ENCODE results near the gene MAP7D1.

The MAP7D1 gene

DNA sequence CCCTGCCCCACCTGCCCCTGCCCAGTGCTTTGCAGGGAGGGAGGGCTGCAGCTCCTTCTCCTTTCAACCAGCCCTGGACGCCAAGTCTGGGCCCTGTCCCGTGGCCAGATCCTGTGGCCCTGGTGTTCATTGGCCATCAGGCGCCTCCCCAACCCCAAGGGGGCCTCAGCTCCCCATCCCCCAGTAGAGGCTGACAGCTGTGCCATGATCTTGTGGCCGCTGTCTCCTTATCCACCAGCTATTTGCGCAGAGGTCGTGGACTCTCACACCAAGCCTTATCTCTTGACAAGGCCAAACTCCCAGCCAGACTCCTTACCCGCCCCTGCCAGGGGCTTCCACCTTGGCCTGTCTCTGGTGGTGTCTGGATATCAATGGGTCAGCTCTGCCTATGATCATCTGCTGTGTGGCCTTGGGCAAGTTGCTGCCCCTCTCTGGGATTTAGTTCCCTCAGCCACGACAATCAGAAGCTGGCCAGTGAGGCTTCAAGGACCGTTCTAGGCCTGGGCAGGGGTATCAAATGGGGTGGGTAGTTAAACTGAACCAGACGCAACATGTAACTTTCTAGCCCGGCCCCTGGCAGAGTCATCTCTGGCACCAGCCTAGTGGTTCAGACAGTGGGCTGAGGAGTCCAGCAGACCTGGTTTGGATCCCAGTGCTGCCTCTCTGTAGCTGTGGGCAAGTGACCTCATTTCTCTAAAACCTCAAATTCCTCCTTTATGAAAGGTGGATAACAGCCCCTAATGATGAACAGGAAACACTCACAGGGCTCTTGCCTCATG lies 27.6 kb upstream of the MAP7D1 start:
- no peak for DNase-seq

DNA sequence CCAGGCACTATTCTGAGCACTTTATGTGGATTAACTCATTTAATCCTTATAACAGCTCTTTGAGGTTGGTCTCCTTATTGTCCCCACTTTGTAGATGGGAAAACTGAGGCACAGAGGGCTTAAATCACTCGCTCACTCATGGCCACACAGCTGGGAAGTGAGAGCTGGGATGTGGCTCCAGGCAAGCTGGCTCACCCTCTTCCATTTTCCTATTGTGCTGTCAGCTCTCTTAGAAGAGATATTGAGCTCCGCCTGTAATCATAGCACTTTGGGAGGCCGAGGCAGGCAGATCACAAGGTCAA lies 27.1 kb upstream of the MAP7D1 start:
- no peak for DNase-seq

DNA sequence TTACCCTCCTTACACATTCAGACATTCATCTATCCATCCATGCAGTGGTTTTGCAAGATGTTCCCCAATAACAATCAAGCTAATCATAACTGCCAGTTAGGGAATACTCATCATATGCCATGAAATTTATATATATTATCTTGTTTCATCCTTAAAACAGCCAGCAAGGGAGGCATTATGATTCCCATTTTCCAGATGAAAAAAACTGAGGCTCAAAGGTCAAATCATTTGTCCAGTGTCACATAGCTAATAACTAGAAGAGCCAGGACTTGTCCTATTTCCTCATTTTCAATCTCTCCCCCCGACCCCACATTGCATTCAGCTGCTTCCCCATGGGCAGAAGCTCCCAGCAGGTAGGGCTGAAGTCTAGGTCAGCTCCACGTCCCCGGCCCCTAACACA lies 23.9 kb upstream of the MAP7D1 start:
- no peak for DNase-seq

DNA sequence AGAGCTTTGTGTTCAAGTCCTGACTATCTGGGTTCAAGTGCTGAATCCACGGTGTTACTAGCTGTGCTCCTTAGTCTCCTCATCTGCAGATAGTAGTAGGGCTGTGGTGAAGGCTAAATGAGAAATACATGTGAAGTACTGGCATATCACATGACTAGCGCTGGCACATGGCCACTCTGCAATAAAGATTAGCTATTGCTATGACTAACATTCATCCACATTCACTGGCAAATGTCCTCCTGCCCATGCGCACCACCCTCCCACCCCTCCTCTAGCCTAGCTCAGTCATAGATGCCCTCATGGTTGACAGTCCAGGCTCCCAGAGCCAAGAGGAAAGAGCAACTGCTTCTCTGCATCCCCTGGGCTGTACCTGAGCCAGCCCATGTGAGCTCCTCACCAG lies 22.5 kb upstream of the MAP7D1 start:
- DNase-seq: no peak

DNA sequence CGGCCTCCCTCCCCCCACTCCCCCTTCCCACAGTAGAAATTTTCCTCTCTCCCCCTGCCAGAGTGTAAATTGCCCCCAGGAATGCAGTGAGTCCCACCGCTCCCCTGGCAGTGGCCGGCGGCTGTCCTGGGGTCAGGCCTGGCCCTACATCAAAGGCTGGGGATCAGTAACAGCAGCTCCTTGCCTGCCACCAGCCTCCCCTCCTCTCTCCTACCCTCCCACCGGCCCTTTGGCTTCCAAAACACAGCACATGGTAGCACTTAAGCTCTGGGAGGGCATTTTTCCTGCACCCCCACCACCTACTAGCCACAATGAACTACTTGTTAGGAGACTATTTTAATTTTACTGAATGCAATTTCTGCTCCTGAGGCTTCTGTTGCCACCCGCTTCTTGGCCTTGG lies 21.9 kb upstream of the MAP7D1 start:
- DNase-seq: no peak

DNA sequence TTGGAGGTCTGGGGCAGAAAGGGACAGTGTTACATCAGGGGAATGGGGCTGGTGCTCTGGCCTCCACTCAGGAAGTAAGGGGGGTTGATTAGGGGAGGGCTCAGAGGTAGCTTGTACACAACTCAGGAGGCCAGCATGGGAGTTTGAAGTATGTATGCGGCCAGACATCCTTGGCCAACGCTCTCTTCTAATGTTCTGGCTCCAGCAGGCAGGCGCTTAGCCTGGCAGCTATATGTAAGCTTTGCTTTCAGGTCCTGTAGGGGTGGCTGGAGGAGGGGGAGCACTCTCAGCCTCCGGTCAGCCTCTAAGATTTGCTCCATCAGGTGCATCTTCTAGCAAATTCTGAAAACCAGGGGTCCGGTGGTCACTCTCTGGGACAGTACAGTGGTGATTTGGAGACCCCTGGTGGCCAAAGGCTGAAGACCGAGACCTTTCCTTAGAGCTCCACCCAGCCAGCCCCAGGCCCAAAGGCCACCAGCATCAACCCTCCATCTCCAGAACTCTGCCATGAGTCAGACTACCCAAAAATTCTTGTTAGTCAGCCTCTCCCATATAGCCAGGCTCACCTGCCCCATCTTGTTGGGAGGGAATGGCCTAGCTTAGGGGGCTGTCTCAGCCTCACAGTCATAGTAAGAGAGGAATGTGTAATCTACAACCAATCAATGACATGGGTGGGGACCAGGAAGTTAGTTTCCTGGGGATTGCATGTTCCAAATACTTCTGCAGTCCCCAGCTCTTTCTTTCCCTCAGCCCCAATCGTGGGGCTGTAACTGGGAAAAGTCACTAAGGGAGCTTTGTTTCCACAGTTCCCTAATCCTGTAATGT lies 21.2 kb upstream of the MAP7D1 start:
- DNase-seq: no peak

DNA sequence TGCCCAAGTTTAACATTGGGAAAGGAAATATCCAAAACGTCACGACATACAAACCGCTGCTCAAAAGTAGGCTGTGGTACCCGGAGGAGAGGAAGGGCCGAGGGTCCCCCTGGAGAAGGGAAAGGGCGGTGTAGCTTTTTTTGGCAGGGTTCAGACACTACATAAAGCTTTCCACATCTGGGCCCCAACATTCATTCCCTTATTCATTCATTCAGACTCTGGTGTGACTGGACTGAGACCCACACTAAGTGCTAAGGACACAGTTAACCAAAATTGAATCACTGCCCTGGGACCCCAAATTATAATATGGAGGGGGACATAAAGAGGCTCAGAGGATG lies 20.7 kb upstream of the MAP7D1 start:
- DNase-seq: no peak

DNA sequence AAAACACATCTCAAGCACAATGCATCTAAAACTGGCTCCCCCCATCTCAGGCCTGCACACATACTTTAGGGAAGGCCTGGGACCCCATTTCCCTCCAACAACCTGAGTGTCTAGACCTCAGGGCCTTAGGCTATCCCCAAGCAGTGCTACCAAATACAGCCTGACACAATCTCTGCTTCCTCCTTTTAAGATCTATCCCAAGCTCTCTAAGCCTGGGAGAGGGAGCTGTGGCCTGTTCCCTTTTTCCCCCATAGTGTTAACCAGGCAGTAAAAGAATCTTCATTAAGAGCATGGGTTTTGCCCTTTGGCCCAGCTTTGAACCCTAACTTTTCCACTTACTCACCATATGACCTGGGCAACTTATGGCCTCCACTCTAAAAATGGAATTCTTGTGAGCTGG lies 20.2 kb upstream of the MAP7D1 start:
- DNase-seq: no peak

DNA sequence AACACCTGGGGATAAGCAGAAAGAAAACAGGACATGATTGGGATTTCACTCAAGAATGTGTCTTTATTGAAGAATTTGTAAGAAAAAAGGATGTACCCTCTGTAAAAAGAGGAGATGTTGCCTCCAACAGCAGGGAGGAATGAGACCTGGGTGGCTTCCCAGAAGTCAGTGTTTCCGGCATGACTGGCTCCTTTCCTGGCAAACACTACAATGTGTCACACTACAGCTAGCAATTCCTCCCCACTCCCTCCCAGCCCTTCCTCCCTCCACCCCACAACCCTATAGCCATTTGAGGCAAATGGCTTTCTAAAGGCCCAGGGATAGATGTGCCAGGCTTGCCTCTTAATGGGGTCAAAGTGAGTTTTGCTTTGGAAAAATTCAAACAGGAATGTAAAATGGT lies 19.4 kb upstream of the MAP7D1 start:
- DNase-seq: no peak

DNA sequence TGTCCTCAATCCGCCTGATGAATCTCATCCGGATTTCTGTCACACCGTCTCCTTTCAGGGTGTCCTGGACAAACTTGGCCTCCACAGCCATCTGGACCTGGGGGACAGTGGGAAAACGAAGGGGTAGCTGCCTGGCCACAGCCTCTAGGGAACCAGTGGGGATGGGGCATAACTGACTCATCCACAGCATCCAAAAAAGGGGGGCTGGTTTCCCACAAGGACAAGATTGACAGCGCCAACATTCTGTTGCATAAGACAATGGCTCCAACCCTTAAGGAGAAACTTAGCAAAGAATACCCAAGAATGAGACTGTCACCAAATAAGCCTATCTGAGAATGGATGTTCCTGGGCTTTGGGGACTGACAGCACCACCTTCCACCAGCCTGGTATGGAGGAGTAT lies 18.7 kb upstream of the MAP7D1 start:
- no peak for DNase-seq

DNA sequence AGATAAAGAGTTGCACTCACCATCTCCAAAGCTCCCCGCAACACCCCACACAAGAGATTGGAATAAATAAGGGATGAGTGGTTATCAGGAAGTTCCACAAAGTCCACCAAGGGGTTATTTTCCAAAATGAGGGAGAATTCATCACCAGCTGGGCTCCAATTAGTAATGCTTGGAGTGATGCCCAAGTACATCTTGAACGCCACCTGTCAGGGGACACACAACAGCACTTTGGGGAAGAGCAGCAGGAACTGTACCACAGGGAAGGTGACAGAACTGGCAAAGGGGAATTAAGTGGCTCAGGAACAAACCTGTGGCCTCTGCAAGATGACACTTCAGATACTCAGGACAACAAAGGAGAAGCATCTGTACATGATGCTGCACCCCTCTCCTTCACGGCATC lies 18.2 kb upstream of the MAP7D1 start:
- no peak for DNase-seq

DNA sequence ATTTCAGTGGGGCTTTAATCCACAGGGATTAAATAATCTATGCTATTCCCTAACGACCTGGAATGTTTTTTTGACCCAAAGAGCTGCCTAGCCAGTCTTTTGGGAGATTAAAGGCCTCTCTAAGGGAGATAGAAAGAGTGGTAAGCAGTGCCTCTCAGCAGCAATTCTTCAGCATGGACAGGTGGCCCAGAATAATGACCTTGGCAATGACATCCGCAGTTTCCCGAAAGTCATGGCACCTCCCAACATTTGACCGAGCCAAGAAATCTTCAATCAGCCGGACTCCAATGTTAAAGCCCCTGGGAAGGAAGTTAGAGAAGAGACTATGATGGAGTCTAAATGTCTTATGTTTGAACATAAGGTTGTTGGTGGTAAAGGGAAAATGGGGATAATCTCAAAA lies 16.4 kb upstream of the MAP7D1 start:
- no peak for DNase-seq

DNA sequence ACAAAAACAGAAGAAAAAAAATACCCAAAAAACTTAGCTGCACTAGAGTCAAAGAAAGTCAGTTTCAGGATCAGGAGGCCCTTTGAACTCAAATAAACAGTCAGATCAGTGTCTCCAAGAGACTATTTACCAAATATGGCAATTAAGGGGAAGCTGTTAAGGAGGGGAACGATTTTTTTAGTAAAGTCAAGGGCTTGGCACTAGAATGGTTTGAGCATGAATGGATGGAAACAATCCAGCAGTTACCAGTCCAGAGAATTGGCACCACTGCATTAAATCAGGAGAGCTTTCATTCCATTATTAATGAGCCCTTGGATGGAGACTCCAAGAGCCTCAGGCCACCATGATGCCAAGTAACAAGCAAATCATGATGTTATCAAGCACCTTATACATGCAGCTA lies 13.8 kb upstream of the MAP7D1 start:
- DNase-seq: no peak

DNA sequence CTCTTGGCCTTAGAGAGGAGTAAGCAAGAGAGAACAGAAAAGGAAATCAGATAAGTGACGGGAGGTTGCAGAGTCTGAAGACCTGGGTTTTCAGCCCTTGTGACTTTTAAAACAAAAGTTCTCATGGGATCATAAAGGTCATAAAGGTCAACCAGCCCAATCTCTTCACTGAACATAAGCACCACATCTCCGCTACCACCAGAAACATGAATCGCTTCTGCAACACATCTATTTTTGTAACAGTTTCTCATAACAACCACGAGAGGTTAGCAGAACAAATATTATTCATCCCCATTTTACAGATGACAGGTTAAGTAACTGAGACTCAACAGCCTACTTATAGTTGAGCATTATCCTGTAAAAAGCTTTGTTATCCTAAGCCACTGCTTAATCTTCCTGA lies 12.5 kb upstream of the MAP7D1 start:
- DNase-seq: no peak

DNA sequence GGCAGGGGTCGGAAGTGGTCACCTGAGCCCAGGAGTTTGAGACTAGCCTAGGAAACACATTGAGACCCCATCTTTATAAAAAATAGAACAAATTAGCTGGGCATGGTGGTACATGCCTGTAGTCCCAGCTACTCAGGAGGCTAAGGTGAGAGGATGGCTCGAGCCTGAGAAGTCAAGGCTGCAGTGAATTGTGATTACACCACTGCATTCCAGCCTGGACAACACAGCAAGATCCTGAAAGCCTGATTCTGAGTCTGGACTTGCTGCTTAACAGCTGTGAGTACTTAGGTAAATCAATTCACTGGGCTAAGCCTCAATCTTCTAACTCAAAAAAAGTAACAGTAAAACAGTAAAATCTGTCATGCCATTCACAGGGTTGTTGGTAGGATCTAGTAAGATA lies 11.5 kb upstream of the MAP7D1 start:
- DNase-seq: no peak

DNA sequence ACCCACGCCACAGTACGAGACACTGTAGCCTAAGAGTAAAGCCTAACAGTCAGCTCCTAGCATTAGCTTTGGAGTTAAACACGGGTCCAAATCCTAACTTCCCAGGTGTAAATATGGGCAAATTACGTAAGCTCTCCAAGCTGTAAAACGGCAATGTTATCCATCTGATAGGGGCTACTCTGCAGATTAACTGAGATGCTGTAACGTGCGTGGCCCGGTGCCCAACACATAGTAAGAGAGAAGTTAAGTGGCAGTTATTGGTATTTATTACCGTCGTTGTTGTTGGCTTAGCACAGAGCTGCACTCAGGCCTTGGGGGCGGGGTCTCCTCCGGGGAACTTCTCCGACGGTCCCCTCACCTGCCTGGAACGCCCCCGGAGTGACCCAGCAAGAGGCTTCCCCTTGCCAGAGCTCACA lies 7.1 kb upstream of the MAP7D1 start:
- no peak for DNase-seq

DNA sequence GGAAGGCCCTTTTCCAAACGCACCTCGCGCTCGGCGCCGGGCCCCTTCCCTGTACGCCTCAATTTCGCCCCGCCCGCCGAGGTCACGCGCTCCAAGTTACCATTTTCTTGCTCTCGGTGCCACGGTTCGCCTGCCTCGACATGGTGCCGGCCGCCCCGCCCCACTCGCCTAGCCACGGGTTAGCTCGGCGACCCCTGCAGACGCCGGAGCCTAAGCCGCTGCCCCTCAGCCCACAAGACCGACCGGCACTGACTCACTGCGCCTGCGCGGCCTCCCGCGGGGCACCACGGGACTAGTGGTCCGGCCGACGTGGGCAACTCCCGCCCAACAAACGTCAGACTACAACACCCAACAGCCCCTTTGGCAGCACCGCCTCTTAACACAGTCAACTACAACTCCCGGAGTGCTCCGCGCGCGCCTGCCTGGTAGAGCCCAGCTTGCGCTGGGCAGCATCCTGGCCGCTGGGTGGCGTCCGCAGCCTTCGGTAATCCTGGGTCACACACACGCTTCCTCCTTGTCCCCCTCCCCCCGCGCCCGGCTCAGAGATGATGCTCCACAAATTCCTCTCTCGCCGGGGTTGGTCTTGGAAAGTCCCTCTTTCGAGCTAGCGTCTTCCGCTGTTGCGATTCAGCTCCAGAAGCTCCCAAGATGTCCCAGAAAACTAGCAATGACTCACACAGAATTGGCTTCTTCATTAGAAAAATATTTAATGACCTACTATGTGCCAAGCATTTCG lies 6.6 kb upstream of the MAP7D1 start, which contains the start of gene TRAPPC3:
Gene TRAPPC3 (minus strand): TSS at position 250 of the 736 bp plus-strand sequence. CDS start 108 bp downstream, at position 142.
- DNase-seq: peak; percentile 99

DNA sequence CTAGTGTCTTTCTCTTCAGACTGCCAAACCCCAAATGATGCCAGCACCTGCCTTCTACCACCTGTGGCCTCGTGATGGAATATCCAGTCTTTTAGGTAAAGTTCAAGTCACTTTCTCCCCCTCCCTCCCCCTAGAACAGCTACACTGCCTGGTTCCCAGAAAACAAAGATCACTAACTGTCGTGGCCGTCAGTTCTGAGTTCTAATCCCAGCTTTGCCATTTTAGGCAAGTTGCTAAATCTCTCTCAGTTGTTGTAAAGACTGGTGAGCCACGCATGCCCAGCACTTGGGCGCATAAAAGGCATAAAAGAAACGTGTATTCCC lies 6.0 kb upstream of the MAP7D1 start:
- no peak for DNase-seq

DNA sequence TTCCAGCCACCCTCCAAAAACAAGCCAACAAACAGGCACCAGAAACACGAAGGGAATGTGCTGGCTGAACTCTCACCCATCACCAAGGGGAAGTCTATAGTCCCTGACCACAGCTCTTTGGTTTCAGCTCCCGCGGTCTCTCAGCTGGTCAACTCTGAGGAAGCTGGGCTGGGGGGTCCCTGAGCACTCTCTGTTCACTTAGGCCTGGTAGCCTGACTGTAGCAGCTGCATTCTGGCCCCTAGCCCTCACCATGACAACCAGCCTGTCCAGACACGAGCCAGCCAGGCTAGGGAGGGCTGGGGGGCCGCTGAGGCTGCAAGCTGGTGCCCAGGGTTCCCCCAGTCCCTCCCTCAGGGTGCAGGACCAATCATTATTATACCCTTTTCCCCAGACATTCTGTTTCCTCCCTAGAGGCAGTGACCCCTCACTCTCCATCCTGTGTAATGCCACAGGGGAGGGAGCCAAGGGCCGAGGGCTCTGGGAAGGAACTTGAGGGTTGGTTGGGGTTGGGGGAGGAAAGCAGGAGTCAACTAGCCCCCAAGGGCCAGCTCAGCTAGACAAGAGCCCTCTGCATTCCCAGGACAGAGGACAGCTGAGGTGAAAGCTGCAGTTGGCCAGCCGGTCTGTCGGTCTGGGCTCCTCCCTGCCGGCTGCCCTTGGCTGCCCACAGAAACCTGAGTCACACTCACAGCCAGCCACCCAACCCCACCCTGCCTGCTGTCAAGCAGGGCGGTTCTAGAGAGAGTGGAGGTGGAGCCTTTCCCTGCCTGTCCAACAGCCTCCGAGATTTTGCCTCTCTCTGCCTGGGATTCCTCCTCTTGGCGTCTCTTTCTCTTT lies 5.4 kb upstream of the MAP7D1 start:
- peak; percentile 28 for DNase-seq

DNA sequence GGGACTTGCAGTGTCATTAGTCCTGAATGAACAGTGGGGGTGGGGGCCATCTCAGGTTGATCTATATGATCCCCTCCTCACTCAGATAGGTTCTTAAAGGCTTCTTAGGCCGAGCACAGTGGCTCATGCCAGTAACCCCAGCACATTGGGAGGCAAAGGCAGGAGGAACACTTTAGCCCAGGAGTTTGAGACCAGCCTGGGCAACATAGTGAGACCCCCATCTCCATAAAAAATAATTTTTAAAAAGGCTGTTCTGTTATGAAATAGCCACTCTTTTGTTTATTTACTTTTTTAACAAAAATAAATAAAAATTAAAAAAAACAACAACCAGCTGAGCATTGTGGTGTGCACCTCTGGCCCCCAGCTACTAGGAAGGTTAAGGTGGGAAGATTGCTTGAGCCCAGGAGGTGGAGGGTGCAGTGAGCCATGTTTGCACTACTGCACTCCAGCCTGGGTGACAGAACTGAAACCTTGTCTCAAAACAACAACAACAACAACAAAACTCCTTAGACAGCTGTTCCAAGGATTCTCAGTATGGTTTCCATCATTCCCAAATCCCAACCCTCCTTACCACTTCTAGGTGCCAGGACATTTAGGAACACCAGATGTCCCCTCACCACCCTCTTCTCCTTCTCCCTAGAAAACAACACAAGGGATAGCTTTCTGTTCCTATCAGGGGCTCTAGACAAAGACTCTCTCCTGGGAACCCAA lies 4.7 kb upstream of the MAP7D1 start:
- no peak for DNase-seq

DNA sequence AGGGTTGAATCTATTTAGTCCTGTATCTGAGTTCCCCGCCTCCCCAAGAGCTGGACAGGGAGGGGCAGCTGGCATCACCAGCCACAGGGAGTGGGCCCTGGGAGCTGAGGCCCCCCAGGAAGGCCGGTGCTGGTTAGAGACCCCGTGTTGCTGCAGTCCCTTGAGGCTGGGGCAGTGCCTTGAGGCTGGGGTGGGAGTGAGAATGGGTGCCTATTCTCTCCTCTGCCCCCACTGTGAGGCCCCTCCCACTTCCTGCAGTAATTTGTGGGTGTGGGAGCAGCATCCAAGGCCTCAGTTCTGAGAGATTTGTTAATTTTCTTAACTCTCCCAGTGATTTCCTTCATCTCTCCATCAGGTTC lies 4.1 kb upstream of the MAP7D1 start:
- no peak for DNase-seq

DNA sequence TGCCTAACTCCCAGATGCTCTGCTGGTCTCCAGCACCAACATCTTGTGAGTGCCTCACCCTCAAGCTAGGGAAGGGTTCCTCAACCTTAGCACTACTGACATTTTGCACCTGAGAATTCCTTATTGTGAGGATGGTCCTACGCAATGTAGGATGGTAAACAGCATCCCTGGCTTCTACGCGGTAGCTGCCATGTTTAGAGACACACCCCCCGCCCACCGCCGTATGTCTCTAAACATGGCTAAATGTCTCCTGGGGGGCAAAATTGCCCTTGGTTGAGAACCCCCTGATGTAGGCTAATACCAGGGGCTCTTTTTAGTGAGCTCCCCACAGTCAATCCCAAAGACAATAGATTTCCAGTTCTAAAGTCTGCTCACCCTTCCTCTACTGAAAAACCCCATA lies 2.5 kb upstream of the MAP7D1 start:
- DNase-seq: no peak

DNA sequence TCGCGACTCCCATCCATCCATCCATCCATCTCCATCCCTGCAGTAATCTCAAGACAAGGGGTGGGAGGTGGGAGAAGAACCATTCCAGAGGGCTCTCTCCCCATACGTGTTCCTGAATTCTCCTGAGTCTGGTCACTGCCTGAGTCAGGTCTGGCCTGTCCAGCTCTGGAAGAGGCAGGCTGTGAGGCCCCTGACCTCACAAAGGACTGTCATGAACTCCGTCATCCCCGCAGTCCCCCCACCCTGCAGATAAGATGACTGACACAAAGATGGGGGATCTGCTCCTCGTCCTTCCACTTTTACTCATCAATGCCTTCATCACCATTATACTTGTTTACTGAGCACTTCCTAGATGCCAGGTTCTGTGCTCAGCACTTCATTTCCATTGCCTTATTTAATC lies 1.6 kb upstream of the MAP7D1 start:
- DNase-seq: no peak
